Body of pancreas (tissue), 4 donors: ENCODE measurements around the gene SERPINA4. TPM values are rescaled to one million over a fixed set of nuclear protein-coding genes. Genes with fewer than 3 reads are reported as not detected.

Experiments used
- ATAC-seq: fragments of 150-250 bp; one replicate; pipeline ENCODE4 v1.9.1; 2016
- DNase-seq, 4 donors: peaks; one replicate each; pipeline ENCODE4 v3.0.0-alpha.2; 2019
- H3K27ac ChIP-seq, 4 donors: fragments of 200-600 bp; sonication (generic); 1 replicate in 3 of 4; 2 replicates in 1 of 4; pipeline versions ENCODE4 v1.5.1 to v1.6.1; 2016 to 2019; ENCODE audit warnings: mild to moderate bottlenecking in 1 of 4, mixed read lengths in 1 of 4, moderate library complexity in 1 of 4
- H3K27me3 ChIP-seq, 2 donors: fragments of 200-600 bp; sonication (generic); one replicate each; pipeline ENCODE4 v1.6.0; 2016; ENCODE audit warnings: mild to moderate bottlenecking in 1 of 2
- H3K36me3 ChIP-seq, 2 donors: fragments of 200-600 bp; sonication (generic); replicated peaks in 1 of 2; 2 replicates each; pipeline ENCODE4 v1.5.1; 2016; ENCODE audit warnings: low read depth in 2 of 2; ENCODE audit not compliant: insufficient read depth in 1 of 2
- H3K4me1 ChIP-seq: fragments of 200-600 bp; sonication (generic); one replicate; pipeline ENCODE4 v1.6.0; 2016
- H3K4me3 ChIP-seq, 2 donors: fragments of 200-600 bp; sonication (generic); 1 replicate in 1 of 2; 2 replicates in 1 of 2; pipeline ENCODE4 v1.5.1; 2016 to 2019
- H3K9me3 ChIP-seq, 3 donors: fragments of 200-600 bp; sonication (generic); 1 replicate in 2 of 3; 2 replicates in 1 of 3; pipeline ENCODE4 v1.5.1; 2016
- CTCF ChIP-seq, 7 experiments: fragments of 450-650 bp in 4 of 7; fragments of 200-600 bp in 3 of 7; sonication (generic) in 3 of 7; IDR thresholded peaks; one replicate each; pipeline ENCODE4 v1.5.1; 2016 to 2019; ENCODE audit warnings: antibody characterized with exemption in 7 of 7
- POLR2A ChIP-seq, 3 donors: fragments of 450-650 bp; IDR thresholded peaks; one replicate each; pipeline ENCODE4 v1.6.1; 2016; ENCODE audit warnings: antibody characterized with exemption in 3 of 3, mild to moderate bottlenecking in 2 of 3
- WGBS, 2 donors: methylation state at CpG; one replicate each; pipeline ENCODE4 v1.1.5; 2017; 5-methylcytosine and 5-hydroxymethylcytosine counted together
- intact Hi-C: fragments of 100-400 bp; cut with DNase I; formaldehyde crosslinking; loops from one replicate; pipeline ENCODE4 v1.15.1; 2023
- total RNA-seq, 2 donors: library from RNA; depleted of rRNA; stranded (reverse); fragments of >200 nt; gene quantifications; one replicate each; pipeline ENCODE4 v1.1.0, GENCODE V29; 2016

SERPINA4 gene
- total RNA-seq, 2 donors from 2014 or later, result 42.8 to 57.6 TPM

DNA sequence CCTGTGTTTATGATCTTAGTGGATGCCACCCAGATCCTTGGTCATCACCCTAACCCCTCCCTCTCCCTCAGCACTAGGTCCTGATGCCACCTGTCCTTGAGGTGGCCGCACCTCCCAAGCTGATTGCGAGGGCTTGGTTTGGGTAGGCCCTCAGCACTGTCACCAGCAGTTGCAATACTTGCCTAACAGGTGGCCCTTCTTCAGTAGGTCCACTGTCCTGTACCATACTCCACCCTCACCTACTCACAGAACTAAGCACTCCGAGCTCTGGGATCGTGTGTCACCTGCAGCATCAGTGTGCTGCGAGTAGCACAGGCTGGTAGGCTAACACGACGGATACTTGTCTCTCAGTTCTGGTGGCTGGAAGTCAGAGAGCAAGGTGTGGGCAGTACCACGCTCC lies 38.0 kb upstream of the SERPINA4 start:
- H3K4me3 ChIP-seq, result no peak overlapping the region
- H3K4me1 ChIP-seq, result no peaks in the 10 kb centered on the region
- intact Hi-C loops, result no loop called here
- H3K9me3 ChIP-seq, result peaks cover 0 to 5% (median 0%) of the 10 kb centered on the region in 3 donors
- no peak for ATAC-seq
- no peak for DNase-seq
- no peaks in the 10 kb centered on the region for H3K27me3 ChIP-seq
- TF ChIP-seq CTCF (IDR thresholded peaks at IDR 0.05), result no peak
- no peak for TF ChIP-seq POLR2A (IDR thresholded peaks at IDR 0.05)
- 87 to 89% methylated on average over 8 of the region's 8 CpGs for WGBS, 2 donors
- no peaks in the 10 kb centered on the region for H3K36me3 ChIP-seq
- no peak overlapping the region for H3K27ac ChIP-seq

GRCh38 chr14:94524093-94524492 lies 37.1 kb upstream of the SERPINA4 start:
- WGBS, 2 donors, result 54 to 59% methylated on average over 3 of the region's 3 CpGs
- H3K27me3 ChIP-seq, result no peaks in the 10 kb centered on the region
- ATAC-seq (no peak), DNase-seq (no peak)
- no peaks in the 10 kb centered on the region for H3K4me1 ChIP-seq
- H3K9me3 ChIP-seq, result peaks cover 0 to 5% (median 0%) of the 10 kb centered on the region in 3 donors
- TF ChIP-seq CTCF (IDR thresholded peaks at IDR 0.05) (no peak), POLR2A (IDR thresholded peaks at IDR 0.05) (no peak)
- intact Hi-C loops, result no loop called here
- H3K36me3 ChIP-seq, result no peaks in the 10 kb centered on the region
- no peak overlapping the region for H3K4me3 ChIP-seq
- no peak overlapping the region for H3K27ac ChIP-seq

DNA sequence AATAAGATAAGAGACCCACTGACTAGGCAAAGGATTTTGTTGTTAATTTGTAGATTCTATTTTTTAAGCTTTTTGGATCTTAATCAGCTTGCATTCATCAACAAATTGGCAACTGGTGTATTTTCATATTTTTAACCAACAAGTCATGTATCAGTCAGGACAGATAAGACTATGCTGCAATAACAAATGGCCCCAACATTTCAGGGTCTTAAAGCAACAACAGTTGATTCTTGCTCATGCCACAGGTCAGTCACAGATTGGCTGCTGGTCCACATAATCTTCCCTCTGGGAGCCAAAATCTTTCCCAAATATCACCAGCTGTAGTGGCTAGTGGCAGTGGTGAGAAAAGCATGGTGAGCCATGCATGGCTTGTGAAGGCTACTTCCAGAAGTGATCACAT lies 30.1 kb upstream of the SERPINA4 start:
- no peak overlapping the region for H3K4me3 ChIP-seq
- H3K9me3 ChIP-seq, result peaks cover 0 to 5% (median 0%) of the 10 kb centered on the region in 3 donors
- intact Hi-C loops, result no loop called here
- H3K27me3 ChIP-seq, result no peaks in the 10 kb centered on the region
- TF ChIP-seq CTCF (IDR thresholded peaks at IDR 0.05), result no peak
- TF ChIP-seq POLR2A (IDR thresholded peaks at IDR 0.05), result no peak
- H3K27ac ChIP-seq, result no peak overlapping the region
- ATAC-seq, result no peak
- no peaks in the 10 kb centered on the region for H3K4me1 ChIP-seq
- no peaks in the 10 kb centered on the region for H3K36me3 ChIP-seq
- DNase-seq, result no peak

- no peaks in the 10 kb centered on the region for H3K36me3 ChIP-seq
These were observed 28.8 kb upstream of the SERPINA4 start for GRCh38 chr14:94532447-94532846.

More at GRCh38 chr14:94532447-94532846, 28.8 kb upstream of the SERPINA4 start:
- TF ChIP-seq CTCF (IDR thresholded peaks at IDR 0.05), result no peak
- TF ChIP-seq POLR2A (IDR thresholded peaks at IDR 0.05), result no peak
- DNase-seq, result no peak
- no peak overlapping the region for H3K27ac ChIP-seq
- 58 to 70% methylated on average over 2 of the region's 2 CpGs for WGBS, 2 donors
- intact Hi-C loops, result no loop called here
- no peaks in the 10 kb centered on the region for H3K4me1 ChIP-seq
- no peaks in the 10 kb centered on the region for H3K9me3 ChIP-seq
- no peak for ATAC-seq
- no peaks in the 10 kb centered on the region for H3K27me3 ChIP-seq
- H3K4me3 ChIP-seq, result no peak overlapping the region
